Measurements from ENCODE around the gene FAM3A. TPM values are rescaled to one million over a fixed set of nuclear protein-coding genes. Genes with fewer than 3 reads are reported as not detected.

FAM3A gene
- total and polyA plus RNA-seq, 9 of the 15 experiments (the other 6 are each of a cell fraction or from before 2014, with no cell fraction given) = 0.75 to 70.6 (median 27.0) TPM

DNA sequence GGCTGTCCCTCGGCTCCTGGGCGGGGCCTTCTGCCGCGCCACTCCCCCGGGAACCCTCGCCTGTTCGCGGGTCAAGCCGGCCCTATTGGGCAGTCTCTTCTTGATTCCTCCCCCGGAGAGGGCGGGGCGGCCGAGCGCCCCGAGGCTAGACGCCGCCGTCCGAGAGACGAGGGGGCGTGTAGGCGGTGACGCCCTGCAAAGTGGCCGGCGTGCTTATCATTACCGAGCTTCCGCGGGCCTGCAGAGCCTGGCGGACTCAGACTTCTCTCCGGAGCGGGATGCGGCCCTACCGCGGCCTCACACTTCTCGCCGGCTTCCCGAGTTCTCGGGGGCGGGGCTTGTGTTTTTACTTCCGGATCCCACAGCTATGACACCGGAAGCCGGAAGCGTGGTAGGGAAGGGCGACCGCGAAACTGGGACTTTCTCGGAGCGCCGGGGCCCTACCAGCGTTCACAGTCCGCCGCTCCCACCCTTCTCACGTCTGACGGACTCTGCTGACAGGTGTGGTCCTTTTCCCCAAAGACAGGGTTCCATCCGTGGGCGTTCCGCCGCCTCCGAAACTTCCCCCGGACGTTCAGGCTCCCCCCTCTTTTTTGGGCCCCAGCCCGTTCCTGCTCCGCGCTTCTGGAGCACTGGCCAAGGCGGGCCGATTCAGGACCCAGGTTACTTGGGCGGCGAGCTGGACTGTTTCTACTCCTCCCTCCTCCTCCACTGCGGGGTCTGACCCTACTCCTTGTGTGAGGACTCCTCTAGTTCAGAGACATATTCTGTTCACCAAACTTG, 31.4 kb upstream of the FAM3A start, which contains the start of gene IKBKG:
Gene IKBKG (plus strand): TSS at position 376 of the 783 bp plus-strand sequence. CDS start 4,383 bp downstream, outside the sequence.
- Histone ChIP-seq H3K27me3 (ENCODE audit: control insufficient read depth in 2 of 2, insufficient read depth in 2 of 2, low read length in 2 of 2) (no peaks in the 10 kb centered on the region), H3K4me1 (replicated peaks in 1 of 2; ENCODE audit: control insufficient read depth in 2 of 2, insufficient read depth in 2 of 2, low read length in 2 of 2) (peaks cover 38 to 46% of the 10 kb centered on the region in 2 experiments), H3K9ac (ENCODE audit: insufficient read depth in 1 of 2, low read depth in 2 of 2, low read length in 2 of 2) (peak within 1 kb of the TSS; percentile 95 to 99), H3K79me2 (ENCODE audit: control insufficient read depth, insufficient read depth, low read length) (peaks cover 81% of the 10 kb centered on the region), H2AFZ (ENCODE audit: low read depth, low read length) (peak within 1 kb of the TSS; percentile 90), H3K27ac (ENCODE audit: extremely low read depth, low read depth, low read length) (peak within 1 kb of the TSS; percentile 98), H3K4me3 (peak within 1 kb of the TSS; percentile 98), H3K9me1 (ENCODE audit: control insufficient read depth, insufficient read depth, low read length) (peaks cover 6% of the 10 kb centered on the region), H3K4me2 (ENCODE audit: insufficient read depth, low read length) (peak within 1 kb of the TSS; percentile 100), H3K9me3 (replicated peaks; ENCODE audit: control insufficient read depth, insufficient read depth, low read depth, low read length) (no peaks in the 10 kb centered on the region), H3K36me3 (ENCODE audit: control insufficient read depth, insufficient read depth, low read length) (peaks cover 49% of the 10 kb centered on the region), H4K20me1 (replicated peaks; ENCODE audit: control insufficient read depth, insufficient read depth, low read length) (0 out of 2 replicates have a peak, but pooled peaks cover 17% of the 10 kb centered on the region)
- no TSS peak for BruUV-seq (replicated peaks)
- intact Hi-C loops (cut with micrococcal nuclease) (no loop called here), in situ Hi-C loops (cut with MboI) (loop anchor here (25.0 kb wide), 1 partner anchor 385 kb away; no protein-coding TSS in a partner anchor)
- ChIA-PET CTCF (ENCODE audit: low intra/inter-chr PET ratio) (no interaction called here), POLR2A (interaction anchor here (0.5 to 1.0 kb wide), 5 partner anchors 217 to 874 kb away, joined by 3 to 5 read pairs (median 3); partner anchors contain the start of gene SLC6A8)
- under 1% methylated on average over 24 of the region's 69 CpGs for WGBS (ENCODE audit: insufficient coverage, low coverage, missing lambda C conversion rate)
- peak; percentile 81 to 95 (median 88) for DNase-seq (ENCODE audit: extremely low read depth in 1 of 4, low spot score in 3 of 4)
- ATAC-seq = peak; percentile 90
- peak; percentile 93 for FAIRE-seq
- TF ChIP-seq NR2C1 (IDR thresholded peaks at IDR 0.05) (no peak), NR2C1 (tag; IDR thresholded peaks at IDR 0.05) (peak; percentile 98), CXXC5 (CRISPR knock-in tag; IDR thresholded peaks at IDR 0.05) (peak; percentile 92), ATF1 (CRISPR knock-in tag; IDR thresholded peaks at IDR 0.05) (no peak), ATF1 (tag; IDR thresholded peaks at IDR 0.05) (peak; percentile 74), L3MBTL2 (IDR thresholded peaks at IDR 0.05) (0 out of 2 replicates have a peak, but pooled peaks have one; percentile 11), RFX1 (IDR thresholded peaks at IDR 0.05) (no peak), ATF3 (IDR thresholded peaks at IDR 0.05) (no peak), ATF3 (CRISPR knock-in tag; conservative IDR thresholded peaks at IDR 0.05) (no peak), ZNF551 (CRISPR knock-in tag; IDR thresholded peaks at IDR 0.05) (no peak), ZNF23 (CRISPR knock-in tag; IDR thresholded peaks at IDR 0.05) (no peak), ZBTB11 (CRISPR knock-in tag; IDR thresholded peaks at IDR 0.05) (peak in 2 of 3 experiments; percentile 69 to 90; a peak in 5 of 6 replicates), ILK (tag; IDR thresholded peaks at IDR 0.05; ENCODE audit: borderline replicate concordance, low read depth) (no peak), ELF1 (tag; IDR thresholded peaks at IDR 0.05) (peak; percentile 97)
- TF ChIP-seq, protein P1, sequence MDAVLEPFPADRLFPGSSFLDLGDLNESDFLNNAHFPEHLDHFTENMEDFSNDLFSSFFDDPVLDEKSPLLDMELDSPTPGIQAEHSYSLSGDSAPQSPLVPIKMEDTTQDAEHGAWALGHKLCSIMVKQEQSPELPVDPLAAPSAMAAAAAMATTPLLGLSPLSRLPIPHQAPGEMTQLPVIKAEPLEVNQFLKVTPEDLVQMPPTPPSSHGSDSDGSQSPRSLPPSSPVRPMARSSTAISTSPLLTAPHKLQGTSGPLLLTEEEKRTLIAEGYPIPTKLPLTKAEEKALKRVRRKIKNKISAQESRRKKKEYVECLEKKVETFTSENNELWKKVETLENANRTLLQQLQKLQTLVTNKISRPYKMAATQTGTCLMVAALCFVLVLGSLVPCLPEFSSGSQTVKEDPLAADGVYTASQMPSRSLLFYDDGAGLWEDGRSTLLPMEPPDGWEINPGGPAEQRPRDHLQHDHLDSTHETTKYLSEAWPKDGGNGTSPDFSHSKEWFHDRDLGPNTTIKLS (IDR thresholded peaks at IDR 0.05; ENCODE audit: borderline replicate concordance, low read depth) = peak; percentile 50; the same call in 1 of the 2 replicates
